Lung (tissue), 12 donors: ENCODE data around the gene LAMB4. TPM values are rescaled to one million over a fixed set of nuclear protein-coding genes. Genes with fewer than 3 reads are reported as not detected.

Experiments used
- ATAC-seq: fragments of 200-7000 bp; cut with Tn5 transposase; one replicate; pipeline ENCODE4 v1.9.1; 2020; ENCODE audit warnings: moderate number of reproducible peaks; ENCODE audit not compliant: insufficient read depth, low FRiP score
- DNase-seq, 3 donors: peaks; one replicate each; pipeline ENCODE4 v3.0.0-alpha.2; 2013 to 2017
- H3K27ac ChIP-seq, 2 donors: one replicate each; pipeline ENCODE4 v1.5.1; 2013; ENCODE audit warnings: mild to moderate bottlenecking in 2 of 2, moderate library complexity in 2 of 2, control low read depth in 1 of 2, inconsistent platforms in 1 of 2, low read depth in 1 of 2, low read length in 1 of 2
- H3K27me3 ChIP-seq, 3 donors: one replicate each; pipeline ENCODE4 v1.5.1; 2013; ENCODE audit warnings: low read length in 2 of 3; ENCODE audit not compliant: control insufficient read depth in 3 of 3, insufficient read depth in 3 of 3
- H3K36me3 ChIP-seq, 4 donors: one replicate each; pipeline ENCODE4 v1.5.1; 2013; ENCODE audit warnings: low read length in 4 of 4, mild to moderate bottlenecking in 1 of 4, moderate library complexity in 1 of 4; ENCODE audit not compliant: control insufficient read depth in 4 of 4, insufficient read depth in 4 of 4
- H3K4me1 ChIP-seq, 5 donors: one replicate each; pipeline ENCODE4 v1.5.1; 2013; ENCODE audit warnings: low read length in 5 of 5, mild to moderate bottlenecking in 2 of 5, moderate library complexity in 1 of 5; ENCODE audit not compliant: control insufficient read depth in 5 of 5, insufficient read depth in 5 of 5
- H3K4me3 ChIP-seq: one replicate; pipeline ENCODE4 v1.5.1; 2013; ENCODE audit warnings: mild to moderate bottlenecking, control low read depth, moderate library complexity
- H3K9ac ChIP-seq, 2 donors: one replicate each; pipeline ENCODE4 v1.5.1; 2013; ENCODE audit warnings: low read length in 2 of 2, control low read depth in 1 of 2; ENCODE audit not compliant: insufficient read depth in 1 of 2
- H3K9me3 ChIP-seq, 4 donors: one replicate each; pipeline ENCODE4 v1.5.1; 2013; ENCODE audit warnings: low read length in 3 of 4, mild to moderate bottlenecking in 1 of 4, moderate library complexity in 1 of 4; ENCODE audit not compliant: control insufficient read depth in 4 of 4, insufficient read depth in 3 of 4
- CTCF ChIP-seq: IDR thresholded peaks from 2 replicates; pipeline ENCODE4 v1.5.1; 2012; ENCODE audit warnings: mild to moderate bottlenecking; ENCODE audit errors: control extremely low read depth, extremely low read depth
- WGBS, 2 donors: extraction: QIAGEN DNeasy Blood & Tissue Kit; methylation state at CpG; one replicate each; pipeline ENCODE4 v1.1.7; 2013; 5-methylcytosine and 5-hydroxymethylcytosine counted together
- polyA plus RNA-seq, 2 donors: library from polyadenylated mRNA; stranded (reverse); fragments of 200-250 nt; gene quantifications; one replicate each; pipeline ENCODE4 v1.2.1, GENCODE V29; 2013
- total RNA-seq, 2 donors: library from RNA; depleted of rRNA in 1 of 2; stranded (reverse); fragments of >200 nt in 1 of 2; gene quantifications; one replicate each; pipeline ENCODE4 v1.2.1, GENCODE V29; 2014 to 2021
- donor health status: control.
- donor health status: control.
- donor health status: Bipolar disorder and iron deficiency.
- donor health status: healthy.
- donor health status: DM: yes; HTN: yes; CAD: no.

The LAMB4 gene
- total and polyA plus RNA-seq, 4 donors: 0.06 to 0.63 (median 0.28) TPM

DNA sequence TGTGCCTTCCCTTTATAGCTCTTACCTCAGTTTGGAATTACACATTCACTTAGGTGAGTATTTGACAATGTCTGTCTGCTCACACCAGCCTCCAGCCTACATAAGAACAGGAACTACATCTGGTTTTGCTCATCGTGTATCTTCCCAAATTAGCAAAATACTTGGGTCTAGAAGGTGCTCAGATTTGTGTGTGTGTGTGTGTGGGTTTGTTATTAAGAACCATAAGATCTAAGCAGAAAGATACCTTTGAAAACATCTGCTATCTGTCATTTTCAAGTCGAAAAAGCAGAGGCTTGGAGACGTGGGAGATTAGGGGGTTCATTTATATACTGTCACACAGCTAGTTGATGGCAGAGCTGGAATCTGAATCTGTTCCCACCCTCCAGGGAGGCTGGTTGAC lies 14.8 kb upstream of the LAMB4 start:
- TF ChIP-seq CTCF: no peak
- ATAC-seq (no peak), DNase-seq (no peak)
- Histone ChIP-seq H3K36me3 (no peaks in the 10 kb centered on the region), H3K27me3 (no peaks in the 10 kb centered on the region), H3K9ac (no peak overlapping the region), H3K4me1 (peaks cover 0 to 18% (median 2%) of the 10 kb centered on the region in 5 donors), H3K27ac (no peak overlapping the region), H3K4me3 (no peak overlapping the region), H3K9me3 (no peaks in the 10 kb centered on the region)
- 47 to 61% methylated on average over 3 of the region's 3 CpGs for WGBS, 2 donors

- DNase-seq (no peak), ATAC-seq (no peak)
- no peaks in the 10 kb centered on the region for H3K36me3 ChIP-seq
- no peak overlapping the region for H3K27ac ChIP-seq
- TF ChIP-seq CTCF: no peak
- 90% methylated on average over 6 of the region's 6 CpGs for WGBS, 2 donors
- no peak overlapping the region for H3K4me3 ChIP-seq
- H3K9me3 ChIP-seq: no peaks in the 10 kb centered on the region
- no peaks in the 10 kb centered on the region for H3K27me3 ChIP-seq
- no peak overlapping the region for H3K9ac ChIP-seq
- H3K4me1 ChIP-seq: peaks cover 0 to 8% (median 2%) of the 10 kb centered on the region in 5 donors
Measured at GRCh38 chr7:108143658-108144420, 13.7 kb upstream of the LAMB4 start.

- no peaks in the 10 kb centered on the region for H3K9me3 ChIP-seq
- no peak for TF ChIP-seq CTCF
- ATAC-seq (no peak), DNase-seq (no peak)
- H3K27ac ChIP-seq: no peak overlapping the region
- H3K4me1 ChIP-seq: peaks cover 0 to 7% (median 2%) of the 10 kb centered on the region in 5 donors
- H3K4me3 ChIP-seq: no peak overlapping the region
- H3K27me3 ChIP-seq: no peaks in the 10 kb centered on the region
- no peaks in the 10 kb centered on the region for H3K36me3 ChIP-seq
- WGBS, 2 donors: 89 to 92% methylated on average over 6 of the region's 6 CpGs
- no peak overlapping the region for H3K9ac ChIP-seq
Measured at GRCh38 chr7:108142675-108143259, 12.6 kb upstream of the LAMB4 start.
